Left lung (tissue), 10 donors: ENCODE results near the gene WASF3. TPM values are rescaled to one million over a fixed set of nuclear protein-coding genes. Genes with fewer than 3 reads are reported as not detected.

ENCODE experiments used
- ATAC-seq: fragments of 200-7000 bp; cut with Tn5 transposase; one replicate; pipeline ENCODE4 v1.9.1; 2020; ENCODE audit warnings: moderate library complexity
- DNase-seq, 4 donors: peaks; one replicate each; pipeline ENCODE4 v3.0.0-alpha.2; 2013 to 2020
- H3K27ac ChIP-seq, 2 donors: fragments of 200-600 bp; sonication (generic) in 1 of 2; one replicate each; pipeline versions ENCODE4 v1.5.0 to v1.8.0; 2020 to 2021
- H3K27me3 ChIP-seq, 2 donors: fragments of 200-600 bp; sonication (generic) in 1 of 2; one replicate each; pipeline versions ENCODE4 v1.5.0 to v1.8.0; 2020 to 2021
- H3K36me3 ChIP-seq, 2 donors: fragments of 200-600 bp; sonication (generic) in 1 of 2; one replicate each; pipeline versions ENCODE4 v1.5.0 to v1.8.0; 2020 to 2021
- H3K4me1 ChIP-seq, 2 donors: fragments of 200-600 bp; one replicate each; pipeline ENCODE4 v1.8.0; 2021
- H3K4me3 ChIP-seq, 2 donors: fragments of 200-600 bp; sonication (generic) in 1 of 2; one replicate each; pipeline versions ENCODE4 v1.5.0 to v1.8.0; 2020 to 2021; ENCODE audit warnings: mild to moderate bottlenecking in 1 of 2
- H3K9me3 ChIP-seq, 2 donors: fragments of 200-600 bp; sonication (generic) in 1 of 2; one replicate each; pipeline versions ENCODE4 v1.5.0 to v1.8.0; 2020 to 2021
- intact Hi-C, 2 donors: fragments of 100-400 bp; cut with DNase I; formaldehyde crosslinking; loops; one replicate each; pipeline versions ENCODE4 v1.11.2 to v1.14.2; 2022
- polyA plus RNA-seq, 6 donors: library from polyadenylated mRNA; unstranded; fragments of 120-200 nt; gene quantifications; one replicate each; pipeline ENCODE4 v1.2.1, GENCODE V29; 2013; ENCODE audit not compliant: insufficient read length in 6 of 6
- total RNA-seq, 2 donors: library from RNA; stranded (reverse); fragmentation: NEBNext Ultra II Directional; extraction: Animal tissue kit (Norgen Biotek cat#: 25700); gene quantifications; one replicate each; pipeline ENCODE4 v1.2.1, GENCODE V29; 2021
- TF ChIP-seq, protein P1 (sequence below), 2 donors: fragments of 200-600 bp; sonication (generic) in 1 of 2; IDR thresholded peaks; one replicate each; pipeline versions ENCODE4 v1.5.0 to v1.8.0; 2021; ENCODE audit warnings: antibody characterized with exemption in 2 of 2
- donor health status: DM: no; HTN: yes; CAD: no.
- donor health status: DM: no; HTN: no; CAD: no.

Gene WASF3
- total and polyA plus RNA-seq, 8 donors: 10.9 to 24.5 (median 21.2) TPM

DNA sequence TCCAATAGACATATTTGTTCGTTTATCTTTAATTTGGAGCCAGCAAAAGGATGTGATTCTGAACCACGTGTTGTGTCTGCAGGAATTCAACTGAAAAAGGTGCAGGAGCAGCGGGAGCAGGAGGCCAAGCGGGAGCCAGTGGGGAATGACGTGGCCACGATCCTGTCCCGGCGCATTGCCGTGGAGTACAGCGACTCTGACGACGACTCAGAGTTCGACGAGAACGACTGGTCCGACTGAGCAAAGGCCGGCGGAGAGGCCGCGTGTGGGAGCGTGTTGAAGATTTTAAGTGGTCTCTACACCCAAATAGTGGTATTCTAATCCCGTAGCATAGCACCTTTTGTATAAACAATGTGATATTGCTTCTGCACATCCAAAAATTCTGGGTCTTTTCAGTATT, 128.1 kb downstream of the WASF3 start:
- TF ChIP-seq, protein P1, sequence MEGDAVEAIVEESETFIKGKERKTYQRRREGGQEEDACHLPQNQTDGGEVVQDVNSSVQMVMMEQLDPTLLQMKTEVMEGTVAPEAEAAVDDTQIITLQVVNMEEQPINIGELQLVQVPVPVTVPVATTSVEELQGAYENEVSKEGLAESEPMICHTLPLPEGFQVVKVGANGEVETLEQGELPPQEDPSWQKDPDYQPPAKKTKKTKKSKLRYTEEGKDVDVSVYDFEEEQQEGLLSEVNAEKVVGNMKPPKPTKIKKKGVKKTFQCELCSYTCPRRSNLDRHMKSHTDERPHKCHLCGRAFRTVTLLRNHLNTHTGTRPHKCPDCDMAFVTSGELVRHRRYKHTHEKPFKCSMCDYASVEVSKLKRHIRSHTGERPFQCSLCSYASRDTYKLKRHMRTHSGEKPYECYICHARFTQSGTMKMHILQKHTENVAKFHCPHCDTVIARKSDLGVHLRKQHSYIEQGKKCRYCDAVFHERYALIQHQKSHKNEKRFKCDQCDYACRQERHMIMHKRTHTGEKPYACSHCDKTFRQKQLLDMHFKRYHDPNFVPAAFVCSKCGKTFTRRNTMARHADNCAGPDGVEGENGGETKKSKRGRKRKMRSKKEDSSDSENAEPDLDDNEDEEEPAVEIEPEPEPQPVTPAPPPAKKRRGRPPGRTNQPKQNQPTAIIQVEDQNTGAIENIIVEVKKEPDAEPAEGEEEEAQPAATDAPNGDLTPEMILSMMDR (IDR thresholded peaks at IDR 0.05): no peak
- no peaks in the 10 kb centered on the region for H3K4me1 ChIP-seq

DNA sequence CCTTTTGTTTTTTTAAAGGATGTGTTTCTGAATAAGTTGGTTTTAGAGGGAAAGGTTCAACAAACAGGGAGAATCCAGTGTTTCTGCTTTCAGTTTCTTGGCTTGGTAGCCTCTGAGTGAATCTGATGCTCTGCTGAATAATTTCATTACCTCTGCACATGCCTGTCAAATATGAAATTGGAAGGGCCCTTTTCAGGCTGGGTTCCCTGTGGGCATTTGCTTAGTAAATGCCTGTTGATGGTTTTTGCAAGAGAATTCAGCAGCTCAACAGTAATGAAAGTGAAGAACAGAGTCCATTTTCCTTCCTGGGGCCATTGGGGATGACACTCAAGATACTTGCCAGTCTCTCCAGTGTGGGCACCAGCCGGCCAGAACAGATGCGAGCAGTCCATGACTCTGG, 128.8 kb downstream of the WASF3 start:
- no peaks in the 10 kb centered on the region for H3K4me1 ChIP-seq
- no peak overlapping the region for H3K27ac ChIP-seq
- DNase-seq (no peak), ATAC-seq (no peak)
- no peak overlapping the region for H3K4me3 ChIP-seq
- H3K9me3 ChIP-seq: peaks cover 0 to 18% of the 10 kb centered on the region in 2 donors
- H3K36me3 ChIP-seq: peaks cover 0 to 10% of the 10 kb centered on the region in 2 donors
- H3K27me3 ChIP-seq: no peaks in the 10 kb centered on the region
- intact Hi-C loops: no loop called here
- TF ChIP-seq, protein P1 (IDR thresholded peaks at IDR 0.05): no peak

More for the DNA sequence above, 128.1 kb downstream of the WASF3 start:
- ATAC-seq (no peak), DNase-seq (no peak)
- H3K9me3 ChIP-seq: peaks cover 0 to 12% of the 10 kb centered on the region in 2 donors
- intact Hi-C loops: no loop called here
- H3K4me3 ChIP-seq: no peak overlapping the region
- peaks cover 0 to 12% of the 10 kb centered on the region in 2 donors for H3K36me3 ChIP-seq
- no peak overlapping the region for H3K27ac ChIP-seq
- H3K27me3 ChIP-seq: no peaks in the 10 kb centered on the region

DNA sequence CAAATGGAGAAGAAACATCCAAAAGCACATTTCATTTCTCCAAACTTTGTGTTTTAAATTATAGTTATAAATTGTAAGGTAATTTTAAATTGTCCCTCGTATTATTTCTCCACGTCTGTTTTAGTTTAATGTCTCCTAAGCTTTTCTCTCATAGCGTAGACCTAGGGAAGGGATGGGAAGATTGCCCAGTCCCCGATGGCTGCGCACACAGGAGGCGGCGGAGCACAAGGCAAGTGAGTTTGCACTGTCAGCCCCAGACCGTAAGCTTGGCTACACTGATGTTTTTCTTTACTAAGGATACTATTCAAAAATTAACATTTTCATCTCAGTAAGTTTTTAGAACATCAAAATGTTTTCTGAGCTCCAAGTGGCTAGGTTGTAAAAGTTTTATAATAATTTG, 130.8 kb downstream of the WASF3 start:
- Histone ChIP-seq H3K9me3 (peaks cover 0 to 19% of the 10 kb centered on the region in 2 donors), H3K4me3 (no peak overlapping the region), H3K4me1 (no peaks in the 10 kb centered on the region), H3K36me3 (peaks cover 0 to 5% of the 10 kb centered on the region in 2 donors), H3K27me3 (no peaks in the 10 kb centered on the region), H3K27ac (no peak overlapping the region)
- TF ChIP-seq, protein P1 (IDR thresholded peaks at IDR 0.05): no peak
- intact Hi-C loops: no loop called here
- DNase-seq (no peak), ATAC-seq (no peak)

DNA sequence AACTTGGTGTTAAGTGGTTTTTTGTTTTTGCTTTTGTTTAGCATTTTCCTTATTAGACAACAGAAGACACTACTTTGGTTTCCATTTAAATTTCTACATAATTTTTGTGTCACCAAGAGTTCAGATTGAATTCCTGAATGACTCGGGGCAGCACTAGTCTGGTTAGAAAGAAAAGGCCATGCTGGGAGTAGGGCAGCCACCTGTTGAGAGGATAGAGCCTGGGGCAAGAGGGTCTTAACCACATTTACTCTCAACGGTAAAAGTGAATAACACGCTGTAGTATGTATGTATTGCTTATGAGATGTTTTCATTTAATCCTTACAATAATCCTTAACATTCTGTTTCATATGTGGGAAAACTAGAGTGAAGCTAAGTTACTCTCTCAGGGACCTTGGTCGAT, 131.5 kb downstream of the WASF3 start:
- Histone ChIP-seq H3K4me1 (no peaks in the 10 kb centered on the region), H3K4me3 (no peak overlapping the region), H3K27me3 (no peaks in the 10 kb centered on the region), H3K9me3 (peaks cover 0 to 19% of the 10 kb centered on the region in 2 donors), H3K36me3 (peaks cover 0 to 5% of the 10 kb centered on the region in 2 donors), H3K27ac (no peak overlapping the region)
- DNase-seq: no peak
- TF ChIP-seq, protein P1 (IDR thresholded peaks at IDR 0.05): no peak
- ATAC-seq: no peak
- intact Hi-C loops: no loop called here

- DNase-seq (no peak), ATAC-seq (no peak)
- TF ChIP-seq, protein P1 (IDR thresholded peaks at IDR 0.05): no peak
- Histone ChIP-seq H3K4me1 (peaks cover 0 to 6% of the 10 kb centered on the region in 2 donors), H3K27ac (no peak overlapping the region), H3K36me3 (peaks cover 0 to 5% of the 10 kb centered on the region in 2 donors), H3K4me3 (no peak overlapping the region), H3K9me3 (peaks cover 0 to 19% of the 10 kb centered on the region in 2 donors), H3K27me3 (peaks cover 0 to under 1% of the 10 kb centered on the region in 2 donors)
- intact Hi-C loops: no loop called here
Measured at GRCh38 chr13:26693749-26694463, 136.4 kb downstream of the WASF3 start.
